ENCODE data around the gene AMN.

AMN gene

DNA sequence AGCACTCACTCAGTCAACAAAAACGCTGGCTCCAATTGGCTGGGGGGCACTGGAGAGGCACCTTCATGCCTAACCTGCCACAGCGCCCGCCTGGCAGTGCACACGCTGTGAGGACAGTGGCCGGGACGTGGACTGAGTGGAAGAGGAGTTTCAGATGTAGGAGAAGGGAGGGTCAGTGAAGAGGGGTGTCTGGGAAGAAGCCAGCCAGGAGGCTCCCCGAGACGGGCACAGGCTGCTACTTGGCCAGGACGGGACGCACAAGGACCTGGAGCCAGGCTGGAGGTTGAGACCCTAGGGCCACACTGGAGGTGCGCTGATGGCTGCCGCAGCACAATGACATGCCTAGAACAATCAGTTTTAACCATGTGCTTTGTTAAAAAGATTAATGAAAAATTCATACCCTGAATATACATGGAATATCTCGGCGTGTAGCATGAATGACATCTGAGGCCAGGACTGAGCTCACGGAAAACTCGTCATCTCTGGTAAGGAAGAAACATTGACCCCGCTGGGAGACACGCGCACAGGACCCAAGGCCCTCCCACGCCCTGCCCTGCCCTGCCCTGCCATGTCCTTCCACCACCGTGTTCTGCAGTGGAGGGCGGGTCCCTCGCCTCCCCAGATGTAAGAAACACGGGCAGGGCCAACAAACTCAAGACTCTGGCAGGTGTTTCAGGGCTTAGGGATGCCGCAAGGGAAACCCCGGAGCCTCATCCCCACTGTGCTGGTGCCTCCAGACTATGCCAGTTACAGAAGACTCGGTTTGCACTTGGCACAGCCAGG is 25.0 kb downstream of the AMN start:
- no peak for FAIRE-seq

- FAIRE-seq, result no peak
Measured at GRCh38 chr14:102948698-102949061, 26.2 kb downstream of the AMN start.

DNA sequence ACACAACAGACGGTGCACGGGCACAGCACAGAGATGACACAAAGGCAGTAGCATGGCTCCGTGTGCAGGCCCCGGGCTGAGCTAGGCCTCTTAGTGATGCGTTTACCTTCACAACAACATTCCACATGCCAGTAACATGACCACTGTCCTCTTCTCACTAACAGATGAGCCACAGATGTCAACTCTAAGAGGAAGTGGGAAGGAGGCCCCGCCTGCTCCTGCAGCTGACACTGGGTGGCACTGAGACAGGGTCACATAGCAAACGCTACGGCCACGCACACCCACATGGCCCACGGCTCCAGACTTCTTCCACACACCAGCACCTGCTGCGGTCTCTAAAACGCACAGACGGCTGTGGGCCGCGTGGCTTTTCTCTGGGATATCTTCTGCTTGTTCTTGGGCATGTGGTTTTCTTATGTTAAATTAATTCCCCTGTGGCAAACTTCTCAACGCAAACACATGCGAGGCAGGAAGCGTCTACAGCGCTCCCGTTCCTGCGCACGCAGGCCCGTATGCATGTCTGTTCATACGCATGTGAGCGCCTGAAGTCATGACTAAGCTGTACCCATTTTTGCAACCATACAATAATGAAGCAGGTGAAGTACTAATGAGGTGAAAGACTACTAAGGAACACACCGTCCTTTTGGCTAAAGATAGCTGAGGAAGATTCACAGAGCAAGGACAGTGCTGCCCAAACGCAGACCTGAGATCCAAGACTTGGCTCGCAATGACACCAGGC is 26.8 kb downstream of the AMN start:
- FAIRE-seq, result no peak

DNA sequence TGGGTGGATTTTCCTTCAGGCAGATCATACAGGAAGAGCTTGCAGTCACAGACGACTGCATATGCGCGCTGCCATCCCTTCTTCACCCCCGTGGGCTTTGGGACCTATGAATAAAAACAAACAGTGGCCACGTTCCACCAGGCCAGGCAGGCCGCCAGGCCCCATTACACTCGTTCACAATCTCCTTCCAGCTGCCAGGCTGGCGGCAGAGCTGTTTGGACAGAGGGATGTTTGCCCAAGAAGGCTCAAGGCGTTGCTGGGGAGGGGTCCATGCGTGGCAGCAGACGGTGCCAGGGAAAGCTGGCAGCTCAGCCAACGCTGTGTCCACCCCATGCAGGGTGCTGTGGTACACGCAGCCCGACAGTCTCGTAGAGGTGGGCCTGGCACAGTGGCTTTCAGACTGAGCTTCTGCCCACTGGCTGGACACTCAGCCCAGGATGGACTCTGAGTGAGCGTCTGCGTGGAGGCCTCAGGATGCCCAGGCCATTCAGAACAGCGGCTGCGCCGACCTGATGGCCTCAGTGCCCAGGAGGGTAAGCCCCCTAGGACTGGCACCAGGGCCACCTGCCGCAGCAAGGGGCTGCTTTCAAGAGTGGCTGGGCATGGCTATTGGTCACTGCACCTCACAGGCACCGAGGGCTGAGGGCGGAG is 27.5 kb downstream of the AMN start:
- no peak for FAIRE-seq

DNA sequence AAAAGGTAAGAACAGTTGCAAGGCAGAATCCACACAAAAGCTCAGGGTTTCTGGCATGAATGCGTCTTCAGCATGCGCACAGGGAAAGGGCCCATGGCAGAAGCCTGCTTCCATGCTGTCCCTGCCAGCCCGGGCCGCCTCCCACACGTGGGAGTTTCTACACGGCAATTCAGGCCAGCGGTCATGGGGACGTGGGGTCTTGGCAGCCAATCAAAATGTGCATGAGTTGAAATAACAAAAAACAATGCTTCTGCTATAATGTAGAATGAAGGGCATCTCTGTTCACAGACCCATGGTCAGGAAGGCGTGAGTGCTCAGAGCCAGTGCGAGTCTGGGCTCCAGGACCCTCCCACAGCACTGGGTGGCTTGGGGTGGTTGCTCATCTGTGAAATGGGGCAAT is 28.6 kb downstream of the AMN start:
- no peak for FAIRE-seq

GRCh38 chr14:102951799-102952198 is 29.3 kb downstream of the AMN start:
- FAIRE-seq, result no peak

DNA sequence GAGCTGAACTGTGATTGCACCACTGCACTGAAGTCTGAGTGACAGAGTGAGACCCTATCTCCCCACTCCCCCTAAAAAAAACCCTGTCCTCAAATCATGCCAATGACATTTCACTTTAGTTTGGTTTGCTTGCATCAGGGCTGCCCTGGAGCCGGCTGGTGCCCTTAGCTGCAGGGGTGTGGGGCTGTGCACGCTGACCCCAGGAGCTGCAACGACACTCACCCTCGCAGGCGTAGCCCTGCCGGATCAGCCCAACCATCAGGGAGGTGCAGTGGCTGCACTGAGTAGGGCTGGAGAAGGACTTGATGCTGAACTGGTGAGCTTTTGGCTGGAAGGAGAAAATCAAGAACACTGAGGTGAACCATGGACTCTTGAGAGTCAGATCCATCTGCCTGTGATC is 29.8 kb downstream of the AMN start:
- no peak for FAIRE-seq

- FAIRE-seq, result no peak
Measured at GRCh38 chr14:102953100-102953499, 30.6 kb downstream of the AMN start.

DNA sequence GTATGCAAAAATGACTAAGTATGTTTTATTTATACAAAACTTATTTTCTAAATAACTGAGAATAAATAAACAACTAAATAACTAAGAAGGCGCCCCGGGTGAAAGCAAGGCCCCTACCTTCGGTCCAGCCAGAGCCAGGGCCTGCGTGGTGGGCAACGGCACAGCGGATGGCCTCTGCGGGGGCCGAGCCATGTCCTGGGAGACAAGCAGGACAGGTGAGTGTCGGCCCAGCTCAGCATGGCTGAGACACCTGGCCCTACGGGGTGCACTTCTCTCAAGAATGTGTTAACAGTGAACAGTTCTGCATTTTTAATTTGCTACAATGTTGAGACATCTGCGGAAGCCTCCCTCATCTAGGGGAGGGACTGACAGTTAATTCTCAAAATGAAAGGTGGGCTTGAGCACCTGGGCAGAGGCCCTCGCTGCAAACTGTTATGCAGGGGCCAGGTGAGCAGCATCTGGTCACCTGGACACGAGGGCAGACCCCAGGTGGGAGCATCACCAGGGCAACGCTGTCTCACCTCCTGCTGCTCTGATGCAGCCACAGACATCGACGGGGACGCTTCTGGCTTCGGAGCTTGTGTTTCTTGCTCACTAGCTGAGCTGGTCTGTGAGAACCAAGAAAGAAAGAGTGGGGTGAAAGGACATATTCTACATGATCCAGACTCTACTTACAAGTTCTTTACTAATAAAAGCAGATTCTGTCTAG is 31.8 kb downstream of the AMN start:
- no peak for FAIRE-seq

- no peak for FAIRE-seq
Measured at GRCh38 chr14:102955636-102956408, 33.4 kb downstream of the AMN start.

- no peak for FAIRE-seq
Measured at GRCh38 chr14:102957222-102957621, 34.8 kb downstream of the AMN start.

DNA sequence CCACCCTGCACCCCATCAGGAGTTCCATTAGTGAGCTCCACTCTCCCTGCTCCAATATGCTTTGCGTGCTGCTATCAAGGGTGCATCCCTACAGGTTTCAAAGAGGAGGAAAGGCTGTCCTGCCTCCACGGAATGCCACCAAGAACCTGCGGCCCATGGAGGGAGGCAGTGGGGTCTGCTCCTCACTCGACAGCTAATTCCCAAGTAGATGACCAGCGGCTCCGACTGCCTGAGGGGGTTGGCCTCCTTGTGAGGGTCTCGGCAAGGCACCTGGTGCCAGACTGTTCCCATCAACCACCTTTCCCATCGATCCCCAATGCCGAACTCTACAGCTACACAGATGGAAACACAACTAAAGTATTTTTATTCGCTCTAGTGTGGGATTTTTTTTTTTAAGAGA is 36.0 kb downstream of the AMN start:
- FAIRE-seq, result no peak

DNA sequence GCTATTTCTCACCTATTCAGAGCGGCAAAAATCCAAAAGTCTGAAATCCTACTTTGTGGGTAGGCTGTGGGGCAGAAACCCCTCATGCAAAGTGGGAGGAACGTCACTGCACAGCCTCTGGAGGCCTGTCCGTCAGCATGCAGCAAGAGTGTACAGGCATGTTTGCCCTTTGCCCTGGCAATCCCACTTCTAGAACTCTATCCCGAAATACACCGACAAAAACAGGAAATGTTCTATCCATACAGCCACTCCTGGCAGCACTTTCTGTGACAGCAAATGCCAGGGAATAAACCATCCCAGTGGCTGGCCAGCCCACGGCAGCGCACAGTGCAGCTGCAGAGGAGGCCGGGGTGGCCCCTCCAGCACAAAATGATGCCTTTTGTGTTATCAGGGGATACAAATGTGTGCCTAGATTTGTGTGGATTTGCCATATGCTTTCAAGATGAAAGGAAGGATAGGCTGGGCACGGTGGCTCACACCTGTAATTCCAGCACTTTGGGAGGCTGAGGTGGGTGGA is 39.7 kb downstream of the AMN start:
- no peak for FAIRE-seq

- no peak for FAIRE-seq
Measured at GRCh38 chr14:102964152-102964730, 41.8 kb downstream of the AMN start.

- no peak for FAIRE-seq
Measured at GRCh38 chr14:102965282-102965681, 42.8 kb downstream of the AMN start.

DNA sequence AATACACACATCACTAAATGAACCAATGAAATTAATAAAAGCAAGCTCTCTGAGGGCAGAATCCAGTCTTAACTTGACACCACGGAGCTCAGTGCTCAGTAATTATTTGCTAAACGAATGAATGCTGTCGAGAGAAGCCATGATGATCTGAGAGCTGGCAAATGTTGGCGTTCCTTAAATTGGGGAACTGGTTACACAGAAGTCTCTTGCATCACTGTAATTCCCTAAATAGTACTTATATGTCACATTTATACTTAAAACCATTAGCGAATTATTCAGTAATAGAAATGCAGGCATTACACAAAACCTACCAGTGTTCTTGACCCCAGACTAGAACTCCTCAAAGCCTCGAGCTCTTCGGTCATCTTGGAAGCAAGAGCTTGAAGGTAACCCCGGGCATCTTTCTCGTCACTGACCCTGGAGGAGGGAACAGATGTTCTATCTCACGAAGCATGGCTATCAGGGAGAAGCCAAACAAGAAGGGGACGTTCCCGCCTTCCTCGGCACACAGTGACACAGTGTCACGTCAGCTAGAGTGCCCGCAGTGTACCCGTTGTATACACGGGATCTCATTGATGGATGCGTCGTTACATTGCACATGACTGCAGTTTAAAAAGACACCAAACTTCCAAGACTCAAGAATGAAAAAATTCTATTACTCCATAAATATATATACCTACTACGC is 43.6 kb downstream of the AMN start:
- FAIRE-seq, result no peak

DNA sequence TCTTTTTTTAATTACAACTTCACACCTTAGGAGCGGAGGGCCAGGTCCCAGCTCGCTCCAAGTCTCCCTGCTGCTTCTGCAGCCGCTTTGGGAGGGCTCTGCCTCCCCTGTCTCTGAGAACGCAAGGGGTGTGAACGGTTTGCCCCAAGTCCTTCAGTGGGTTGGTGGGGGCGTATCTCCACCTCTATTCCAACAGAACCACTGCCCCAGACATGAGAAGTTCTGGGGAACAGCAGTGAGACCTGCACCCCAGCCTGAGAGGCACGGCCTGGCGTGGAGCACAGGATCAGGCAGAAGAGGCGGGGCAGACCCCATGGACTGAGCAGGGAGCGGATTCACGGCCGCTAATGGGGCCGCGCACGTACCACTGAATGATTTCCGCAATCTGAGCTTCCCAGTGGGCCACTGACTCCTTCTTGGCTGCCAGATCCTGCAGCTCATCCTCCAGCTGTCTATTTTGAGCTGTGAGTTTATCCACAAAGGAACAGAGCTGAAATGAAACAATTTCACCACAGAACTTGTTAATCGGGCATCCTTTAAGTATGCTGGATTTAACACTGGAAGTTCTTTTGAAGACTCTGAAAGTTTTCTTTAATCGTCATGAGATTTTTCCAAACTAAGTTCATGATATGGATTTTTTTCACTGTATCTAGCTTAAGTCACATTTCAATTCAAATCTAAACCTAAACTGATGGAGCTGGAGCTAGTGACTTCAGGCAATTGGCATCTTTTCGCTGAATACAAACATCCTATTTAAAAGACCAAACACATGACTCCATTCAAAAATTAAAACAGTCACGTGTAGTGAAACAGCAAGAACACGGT is 44.4 kb downstream of the AMN start:
- FAIRE-seq, result no peak

DNA sequence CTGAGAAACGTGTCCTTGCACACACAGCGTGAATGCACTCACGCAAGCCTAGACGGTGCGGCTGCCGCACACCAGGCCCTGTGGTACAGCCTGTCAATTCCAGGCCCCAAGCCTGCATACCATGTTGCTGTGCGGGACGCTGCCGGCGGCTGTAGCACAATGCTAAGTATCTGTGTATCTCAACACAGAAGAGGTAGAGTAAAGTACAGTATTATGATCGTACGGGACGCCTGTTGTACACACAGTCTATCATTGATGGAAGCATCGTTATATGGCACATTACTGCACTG is 45.0 kb downstream of the AMN start:
- no peak for FAIRE-seq

DNA sequence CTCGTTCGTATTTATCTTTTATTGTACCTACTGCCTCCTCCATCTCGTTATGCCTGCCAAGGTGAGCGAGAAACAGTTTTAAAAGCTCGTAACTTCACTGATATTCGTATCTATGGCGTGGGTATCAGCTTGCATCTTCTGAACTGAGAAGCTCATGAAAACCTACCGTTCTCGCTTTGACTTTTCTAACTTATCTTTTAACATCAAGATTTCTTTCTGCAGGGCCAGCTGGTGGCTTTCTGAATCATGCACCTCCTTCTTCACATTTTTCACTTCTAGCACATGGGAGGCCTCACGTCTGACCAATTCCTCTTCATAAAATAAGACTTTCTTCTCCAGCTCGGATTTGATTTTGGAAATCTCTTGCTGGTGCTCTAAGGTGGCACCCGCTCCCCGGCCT is 45.8 kb downstream of the AMN start:
- no peak for FAIRE-seq

- no peak for FAIRE-seq
Measured at GRCh38 chr14:102969060-102969791, 46.8 kb downstream of the AMN start.

All from TTC549 (cell line).